Stimulated activated CD4-positive, alpha-beta T cell treated with anti-CD3 and anti-CD28 coated beads, TNF-alpha, amount 100 ng/mL, for 24 hours (primary cell): ENCODE measurements around the gene KIAA0040.

Source experiments
- DNase-seq, 3 experiments: peaks; one replicate each; pipeline ENCODE4 v3.0.0-alpha.2; 2020; ENCODE audit warnings: low read depth in 3 of 3

The KIAA0040 gene

DNA sequence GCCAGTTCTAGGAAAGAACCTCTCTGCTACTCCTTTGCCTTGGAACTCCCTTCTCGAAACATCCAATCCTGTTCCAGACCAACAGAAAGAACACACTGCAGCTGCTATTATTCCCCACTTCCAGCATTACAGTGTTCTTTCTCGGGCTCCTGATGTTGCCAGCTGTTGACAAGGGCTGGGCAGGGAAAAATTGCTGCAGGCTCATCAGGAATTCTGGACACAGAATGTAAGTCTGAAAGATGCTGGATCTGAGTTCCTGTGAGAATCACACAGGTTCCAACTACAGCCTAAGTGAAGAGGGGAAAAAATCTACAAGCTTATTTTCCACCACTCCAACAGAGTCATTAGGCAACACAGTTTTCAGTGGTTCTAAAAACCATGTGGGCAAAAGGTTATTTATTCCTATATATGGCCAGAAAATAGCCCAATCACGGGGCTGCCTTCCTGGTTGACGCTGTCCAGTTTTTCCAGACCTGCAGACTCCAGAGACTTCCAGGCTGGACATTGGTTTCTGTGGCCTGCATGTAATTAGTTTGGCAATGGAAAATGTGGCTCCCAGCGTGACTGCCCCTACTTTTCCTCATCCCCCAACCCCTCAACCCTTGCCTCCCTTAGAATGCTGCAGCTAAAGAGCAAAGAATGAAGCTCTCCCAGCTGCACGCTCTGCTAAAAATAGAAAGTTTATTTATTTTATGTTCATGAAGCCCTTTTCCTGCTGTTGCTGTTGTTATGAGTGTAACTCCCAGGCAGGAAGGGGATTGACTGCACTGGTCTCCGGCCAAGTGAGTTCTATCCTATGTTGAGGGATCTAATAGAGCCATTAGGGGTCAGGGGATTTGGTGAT is 8.3 kb upstream of the KIAA0040 start:
- DNase-seq, result no peak

- DNase-seq, result no peak
Measured at GRCh38 chr1:175198332-175198731, 5.8 kb upstream of the KIAA0040 start.

- no peak for DNase-seq
Measured at GRCh38 chr1:175197531-175197930, 5.0 kb upstream of the KIAA0040 start.

GRCh38 chr1:175195798-175196197 is 3.2 kb upstream of the KIAA0040 start:
- no peak for DNase-seq

GRCh38 chr1:175195281-175195680 is 2.7 kb upstream of the KIAA0040 start:
- DNase-seq, result no peak

- DNase-seq, result no peak
Measured at GRCh38 chr1:175193527-175193910, 943 bp upstream of the KIAA0040 start.

- peak in 2 of 3 experiments; percentile 9 to 31 for DNase-seq
Measured at GRCh38 chr1:175192111-175192629, 406 bp downstream of the KIAA0040 start.

GRCh38 chr1:175191659-175192058 is 917 bp downstream of the KIAA0040 start:
- DNase-seq, result no peak

GRCh38 chr1:175188936-175189335 is 3.6 kb downstream of the KIAA0040 start:
- DNase-seq, result peak; percentile 32 to 55 (median 37)

DNA sequence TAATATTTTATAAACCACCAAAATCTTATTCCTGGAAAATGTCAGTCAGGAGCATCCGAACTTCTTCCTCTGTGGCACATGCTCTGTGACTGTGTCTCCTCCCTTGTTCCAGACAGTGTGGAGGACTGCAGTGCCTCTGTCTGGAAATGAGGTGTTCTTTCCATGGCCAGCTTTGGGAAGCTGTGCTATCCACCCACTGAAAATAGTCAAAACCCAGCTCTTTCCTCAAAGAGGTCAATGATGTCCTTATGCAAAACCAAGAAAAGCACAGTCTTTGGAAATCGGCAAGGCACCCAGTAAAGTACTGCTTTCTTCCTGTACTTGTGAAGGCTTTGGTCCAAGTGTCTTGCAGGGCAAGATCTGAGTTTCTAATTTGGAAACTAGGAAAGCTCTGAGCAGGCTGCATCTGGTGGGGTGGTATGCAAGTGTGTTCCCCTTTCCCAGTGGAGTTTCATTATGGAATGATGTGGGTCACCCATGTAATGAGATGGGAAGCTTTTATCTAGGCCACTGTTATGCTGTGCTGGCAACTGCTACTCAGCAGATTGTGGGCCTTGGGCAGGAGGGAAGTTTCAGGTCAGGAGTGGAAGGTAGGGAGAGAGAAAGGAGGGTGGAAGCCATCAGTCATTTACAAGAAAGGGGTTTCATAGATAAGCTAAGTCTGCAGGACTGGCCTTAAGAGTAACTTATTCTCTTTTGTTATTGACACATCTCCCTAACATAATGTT is 6.0 kb downstream of the KIAA0040 start:
- no peak for DNase-seq

DNA sequence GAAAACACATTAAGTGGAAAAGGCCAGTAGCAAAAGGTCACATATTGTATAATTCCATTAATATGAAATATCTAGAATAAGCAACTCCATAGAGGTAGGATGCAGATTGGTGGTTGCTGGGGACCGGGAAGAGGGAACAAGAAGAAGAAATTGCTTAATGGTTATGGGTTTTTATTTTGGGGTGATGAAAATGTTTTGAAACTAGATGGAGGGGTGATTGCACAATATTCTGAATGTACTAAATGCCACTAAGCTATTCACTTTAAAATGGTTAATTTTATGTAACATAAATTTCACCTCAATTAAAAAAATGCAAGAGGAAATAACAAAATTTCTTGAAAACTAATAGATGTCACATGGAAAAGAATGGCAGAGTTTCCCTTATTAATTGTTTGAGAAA is 6.7 kb downstream of the KIAA0040 start:
- DNase-seq, result no peak

GRCh38 chr1:175183586-175183985 is 9.0 kb downstream of the KIAA0040 start:
- DNase-seq, result no peak

- no peak for DNase-seq
Measured at GRCh38 chr1:175182201-175182746, 10.3 kb downstream of the KIAA0040 start.

DNA sequence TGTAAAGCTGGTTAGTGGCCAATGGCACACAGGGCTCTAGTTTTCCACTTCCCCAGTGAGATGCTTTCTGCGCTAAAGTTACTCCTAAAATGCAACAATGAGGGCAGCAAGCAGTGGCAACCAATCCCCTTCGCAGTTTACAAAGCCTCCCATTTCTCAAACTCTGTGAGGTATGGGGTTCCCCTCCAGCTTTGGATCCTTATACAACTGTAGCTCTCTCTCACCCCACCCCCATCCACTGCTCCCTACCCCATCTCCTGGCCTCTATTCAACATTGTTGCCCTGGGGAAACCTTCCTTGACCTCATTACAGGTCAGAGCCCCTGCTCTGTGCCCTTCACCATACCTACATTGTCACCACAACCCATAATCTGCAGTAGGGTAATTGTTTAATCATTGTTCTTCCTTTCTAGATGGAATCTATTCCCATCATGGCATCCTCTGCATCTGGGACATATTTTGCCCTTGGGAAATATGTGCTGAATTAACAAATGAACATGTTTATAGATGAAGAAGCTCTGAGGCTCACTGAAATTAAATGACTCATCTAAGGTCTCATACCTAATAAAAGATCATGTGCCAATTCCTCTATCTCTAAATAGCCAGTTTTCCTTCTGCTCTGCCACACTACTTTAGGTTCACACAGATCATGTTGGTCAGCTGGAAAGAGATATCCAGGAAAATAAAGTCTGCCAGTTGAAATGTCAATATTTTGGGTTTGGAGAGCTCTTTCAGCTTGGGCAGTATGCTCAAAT is 12.6 kb downstream of the KIAA0040 start:
- DNase-seq, result no peak

DNA sequence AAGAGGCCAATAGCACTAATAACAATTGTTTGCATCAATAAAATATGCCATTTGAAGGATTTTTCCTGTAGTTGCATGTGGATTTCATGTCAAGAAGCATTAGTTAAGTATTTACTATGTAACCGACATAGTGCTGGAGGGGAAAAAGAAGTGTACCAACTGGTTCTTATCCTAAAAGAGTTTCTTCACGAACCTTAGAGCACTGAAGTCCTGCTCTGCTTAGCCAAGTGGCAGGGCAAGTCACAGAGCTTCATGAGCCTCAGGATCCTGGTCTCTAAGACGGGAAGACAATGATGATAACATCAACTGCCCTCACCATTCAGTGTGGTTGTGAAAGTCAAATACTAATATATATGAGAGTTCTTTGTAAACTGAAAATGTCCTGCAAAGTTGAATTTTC is 14.1 kb downstream of the KIAA0040 start:
- no peak for DNase-seq

DNA sequence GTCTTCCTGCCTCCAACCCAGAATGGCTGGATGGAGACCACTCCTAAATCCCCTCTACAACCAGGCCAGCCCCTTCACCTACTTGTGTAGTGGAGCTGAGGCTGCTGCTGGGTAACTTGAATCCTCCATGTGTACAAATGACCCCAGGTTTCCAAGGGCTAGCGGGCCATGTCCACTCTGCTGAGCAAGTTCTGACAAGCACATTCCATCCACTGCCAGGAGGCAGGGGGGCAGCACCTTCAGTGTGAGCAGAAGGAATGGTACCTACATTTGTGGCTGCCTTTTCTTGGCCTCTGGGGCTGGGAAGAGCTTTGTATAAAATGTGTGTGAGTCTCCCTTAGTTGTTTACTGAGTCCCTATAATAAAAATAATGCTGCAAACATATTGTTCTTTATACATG is 14.5 kb downstream of the KIAA0040 start:
- DNase-seq, result no peak

- DNase-seq, result no peak
Measured at GRCh38 chr1:175176246-175176645, 16.3 kb downstream of the KIAA0040 start.

DNA sequence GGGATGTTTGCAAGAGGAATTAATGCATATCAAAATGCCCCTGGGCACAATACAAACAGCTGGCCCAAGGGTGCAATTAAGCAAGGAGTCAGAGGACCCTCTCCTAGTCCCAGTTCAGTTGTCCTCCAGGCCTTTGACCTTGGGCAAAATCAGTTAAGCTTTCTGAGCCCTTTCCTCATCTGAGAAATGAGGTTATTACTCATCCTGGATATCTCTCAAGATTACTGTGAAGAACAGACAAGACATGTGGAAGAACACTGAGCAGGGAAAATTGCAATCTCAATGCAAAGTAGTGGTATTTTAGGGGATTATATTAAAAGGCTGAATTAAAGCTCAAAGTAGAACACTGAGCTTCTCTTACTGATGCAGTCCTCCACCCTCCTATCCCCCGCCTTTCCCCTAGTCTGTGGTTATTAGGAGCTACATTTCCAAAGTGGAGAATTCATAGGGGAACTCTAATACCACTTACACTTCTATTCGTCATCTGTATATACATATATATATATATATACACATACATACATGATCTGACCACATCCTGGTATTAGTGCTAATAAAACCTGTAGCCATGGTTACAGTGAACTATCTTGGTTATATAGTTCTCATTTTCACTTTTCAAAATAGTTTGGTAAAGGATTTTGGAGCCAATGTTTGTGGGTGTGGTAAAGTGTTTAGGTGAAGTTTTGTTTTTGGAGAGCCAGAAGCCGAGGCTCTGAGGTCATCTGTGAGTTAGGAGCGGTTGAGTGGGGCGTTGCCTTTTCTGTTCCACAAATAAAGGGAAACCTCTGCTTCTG is 18.1 kb downstream of the KIAA0040 start:
- no peak for DNase-seq

GRCh38 chr1:175173531-175173930 is 19.0 kb downstream of the KIAA0040 start:
- no peak for DNase-seq

- DNase-seq, result no peak
Measured at GRCh38 chr1:175172503-175172902, 20.1 kb downstream of the KIAA0040 start.
